ENCODE results near the gene CD200. TPM values are rescaled to one million over a fixed set of nuclear protein-coding genes. Genes with fewer than 3 reads are reported as not detected.
"Not testable (repeated sequence)": the region's sequence is repeated elsewhere in the genome, so short reads cannot be mapped to it uniquely, and the experiment has no call there.

CD200 gene
- total RNA-seq, 2 experiments from 2014 or later, result 25.1 to 29.0 TPM

DNA sequence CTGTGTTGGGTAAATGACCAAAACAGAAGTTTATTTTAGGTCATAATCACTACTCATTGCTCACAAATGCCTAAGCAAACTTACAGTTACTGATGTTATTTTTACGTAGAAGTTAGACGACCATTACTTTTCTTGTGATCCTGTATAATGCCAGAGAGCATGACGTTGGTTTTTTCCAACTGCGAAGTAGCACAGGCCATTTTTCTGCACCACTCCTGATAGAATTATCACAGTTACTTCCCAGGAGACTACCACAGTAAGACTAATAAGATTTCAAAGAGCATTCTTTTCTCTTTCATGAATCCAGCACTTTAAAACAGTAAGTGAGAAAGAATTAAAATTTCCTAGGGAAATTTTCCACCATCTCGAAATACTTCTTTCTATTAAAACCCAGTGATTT lies 19.8 kb downstream of the CD200 start:
- POLR2A ChIA-PET, result no interaction called here
- CTCF ChIA-PET, result no interaction called here

DNA sequence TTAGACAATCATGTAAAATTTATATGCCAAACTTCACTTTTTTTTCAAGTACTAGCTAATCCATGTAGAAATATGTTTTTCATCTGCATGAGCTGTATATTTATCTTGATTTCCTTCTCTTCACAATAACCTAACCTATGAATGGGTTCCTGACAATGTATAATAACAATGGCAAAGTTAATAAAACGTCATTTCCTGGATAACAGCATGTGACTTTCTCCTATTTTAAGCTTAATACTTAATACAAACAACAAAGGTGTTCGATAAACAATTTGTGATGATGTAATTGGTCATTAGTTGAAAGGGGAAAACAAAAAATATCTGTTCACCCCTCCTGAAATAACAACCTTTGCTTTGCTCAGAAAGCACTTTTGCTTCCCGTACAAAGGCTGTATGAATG lies 20.4 kb downstream of the CD200 start:
- CTCF ChIA-PET, result no interaction called here
- POLR2A ChIA-PET, result no interaction called here

DNA sequence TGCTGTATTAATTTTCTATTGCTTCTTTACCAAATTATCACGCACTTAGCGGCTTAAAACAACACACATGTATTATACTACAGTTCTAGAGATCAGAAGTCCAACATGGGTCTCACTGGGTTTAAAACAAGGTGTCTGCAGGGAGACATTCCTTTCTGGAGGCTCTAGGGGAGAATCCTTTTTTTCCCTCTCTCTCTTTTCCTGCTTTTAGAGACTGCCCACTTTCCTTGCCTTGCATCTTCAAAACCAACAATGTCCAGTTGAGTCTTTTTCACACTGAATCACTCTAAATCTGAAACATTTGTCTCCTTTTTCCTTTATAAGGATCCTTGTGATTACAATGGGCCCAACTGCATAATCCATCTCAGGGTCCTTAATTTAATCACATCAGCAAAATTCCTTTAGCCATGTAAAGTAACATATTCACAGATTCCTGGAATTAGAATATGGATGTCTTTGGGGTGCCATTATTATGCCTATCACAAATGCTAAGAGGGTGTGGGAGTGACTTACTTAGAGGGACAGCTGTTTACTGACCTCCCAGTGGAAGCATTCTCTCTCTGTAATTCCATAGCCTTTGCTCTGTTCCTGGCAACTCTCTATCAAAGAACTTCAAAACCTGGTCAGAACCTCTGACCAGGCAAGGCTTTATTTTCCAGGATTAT lies 21.8 kb downstream of the CD200 start:
- ChIA-PET POLR2A (no interaction called here), CTCF (no interaction called here)

DNA sequence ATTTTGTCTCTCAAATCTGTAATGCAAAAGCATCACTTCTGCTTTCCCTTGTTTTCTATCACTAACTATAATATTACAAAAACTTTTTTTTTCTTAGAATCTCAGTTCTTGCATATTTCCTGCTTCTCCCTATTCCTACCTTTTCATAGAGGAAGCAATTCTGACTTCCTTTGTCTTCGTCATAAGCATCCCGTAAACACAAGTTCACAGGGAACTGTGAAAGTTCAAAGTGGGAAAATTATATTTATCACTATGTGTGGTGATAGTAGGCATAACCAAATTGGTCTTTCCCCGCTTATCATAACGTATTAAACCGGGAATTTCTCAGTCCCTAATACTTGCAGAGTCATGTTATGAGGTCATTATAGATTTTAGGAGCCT lies 22.3 kb downstream of the CD200 start:
- ChIA-PET CTCF (no interaction called here), POLR2A (no interaction called here)

DNA sequence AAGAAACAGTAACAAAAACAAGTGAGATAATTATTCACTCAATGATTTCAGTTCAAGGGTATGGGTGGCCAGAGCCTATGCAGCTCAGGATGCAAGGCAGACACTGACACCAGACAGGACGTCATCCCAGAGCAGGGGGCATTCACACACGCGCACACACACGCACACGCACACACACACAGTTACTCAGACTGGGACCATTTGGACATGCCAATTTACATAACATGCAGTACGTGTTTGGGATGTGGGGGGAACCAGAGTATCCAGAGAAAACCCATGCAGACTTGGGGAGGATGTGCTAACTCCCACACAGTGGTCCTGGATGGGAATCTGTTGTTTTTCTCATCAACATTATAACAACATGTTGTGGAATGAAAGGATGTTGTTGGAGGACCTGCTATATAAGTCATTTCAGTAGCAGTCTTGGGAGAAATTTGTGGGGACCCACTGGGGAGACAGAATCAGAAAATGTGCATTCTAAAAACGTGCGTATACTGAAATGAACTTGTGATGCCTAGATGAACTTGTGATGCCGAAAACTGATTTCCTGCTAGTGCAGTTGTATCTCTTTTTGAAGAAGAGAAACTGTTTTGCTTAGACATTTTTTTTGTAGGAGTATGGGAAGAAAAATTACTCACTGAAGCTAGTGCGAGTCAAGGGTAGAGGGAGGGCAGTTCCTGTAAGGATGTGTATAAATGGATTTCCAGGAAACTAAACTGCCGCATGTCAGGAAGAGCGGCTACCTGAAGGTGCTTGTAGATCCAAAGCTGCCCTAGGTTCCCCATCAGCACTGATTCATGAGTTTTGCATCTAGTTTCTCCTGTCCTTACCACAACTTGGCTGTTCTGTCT lies 25.2 kb downstream of the CD200 start:
- POLR2A ChIA-PET, result no interaction called here
- CTCF ChIA-PET, result no interaction called here

DNA sequence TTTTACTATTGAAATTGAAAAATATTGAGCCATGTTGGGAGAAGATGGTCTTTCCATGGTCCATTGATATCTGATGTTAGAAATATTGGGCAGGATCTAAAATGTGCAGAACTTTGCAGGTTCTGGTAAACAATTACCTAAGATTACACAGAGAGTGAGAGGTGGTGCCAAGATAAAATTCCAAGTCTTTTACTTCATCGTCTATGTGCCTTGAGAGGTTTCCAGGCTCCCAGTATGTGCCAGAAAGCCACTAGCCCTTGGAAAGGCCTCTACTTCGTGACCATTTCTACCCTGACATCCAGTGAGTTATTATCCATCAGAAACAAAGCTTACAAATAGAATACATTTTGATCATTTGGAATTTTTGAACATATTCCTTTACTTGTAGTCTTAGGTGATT lies 27.6 kb downstream of the CD200 start:
- POLR2A ChIA-PET, result no interaction called here
- CTCF ChIA-PET, result no interaction called here

DNA sequence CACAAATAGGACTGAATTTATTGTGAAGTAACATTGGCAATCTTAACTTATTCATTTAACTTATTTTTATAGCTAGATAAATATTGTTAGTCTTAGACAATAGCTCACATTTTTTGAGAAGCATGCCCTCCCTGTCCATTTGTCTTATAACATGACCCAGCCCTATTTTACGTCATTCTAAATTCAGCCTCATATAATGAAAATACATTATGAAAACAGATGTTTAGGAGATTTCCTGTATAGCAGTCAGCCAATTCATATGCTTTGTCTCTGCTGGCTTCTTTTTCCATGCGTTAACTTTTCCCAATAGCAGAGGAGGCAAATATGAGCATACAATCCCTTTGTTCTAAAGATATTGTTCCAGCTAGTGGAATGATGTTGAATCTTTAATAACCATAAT lies 29.3 kb downstream of the CD200 start:
- CTCF ChIA-PET, result no interaction called here
- POLR2A ChIA-PET, result no interaction called here

DNA sequence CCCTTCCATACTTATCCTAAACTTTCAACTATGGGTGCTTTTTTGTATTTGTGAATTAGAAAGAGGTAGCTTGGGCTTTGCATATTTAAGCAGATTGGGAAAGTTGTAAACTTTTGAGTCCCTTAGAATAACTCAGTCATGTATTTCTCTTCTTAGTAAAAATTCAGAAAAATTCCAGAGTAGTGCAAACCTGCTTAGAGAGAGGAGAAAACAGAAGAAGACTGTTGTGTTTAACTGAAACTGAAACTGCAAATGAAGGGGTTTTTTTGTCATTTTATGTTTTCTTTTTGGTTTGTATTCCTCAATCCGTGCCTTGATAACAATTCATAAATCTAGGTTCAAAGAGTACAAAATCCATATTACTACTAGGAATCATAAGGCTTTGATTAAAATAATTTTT lies 31.3 kb downstream of the CD200 start:
- ChIA-PET CTCF (interaction anchor here (1.0 kb wide), 1 partner anchor 42 kb away, joined by 3 read pairs; no protein-coding TSS in a partner anchor), POLR2A (no interaction called here)

DNA sequence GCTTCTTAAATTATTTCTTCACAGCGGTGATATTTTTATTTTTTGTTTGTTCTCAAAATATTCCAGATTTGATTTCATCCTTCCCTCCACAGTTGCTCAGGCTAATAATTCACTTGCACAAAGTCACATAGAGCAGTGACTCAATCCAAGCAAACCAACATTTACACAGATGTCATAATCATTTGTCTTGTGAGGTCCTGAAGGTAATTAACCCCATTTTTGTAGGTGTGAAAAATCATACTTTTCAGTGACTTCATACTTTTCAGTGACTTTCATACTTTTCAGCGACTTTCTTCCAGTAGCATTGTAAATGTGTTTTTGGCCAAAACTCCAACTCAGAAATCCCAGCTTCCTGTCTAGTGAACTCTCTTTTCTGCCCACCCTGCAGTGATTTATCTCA lies 32.1 kb downstream of the CD200 start:
- POLR2A ChIA-PET, result no interaction called here
- CTCF ChIA-PET, result interaction anchor here (1.0 kb wide), 1 partner anchor 41 kb away, joined by 3 read pairs; no protein-coding TSS in a partner anchor

DNA sequence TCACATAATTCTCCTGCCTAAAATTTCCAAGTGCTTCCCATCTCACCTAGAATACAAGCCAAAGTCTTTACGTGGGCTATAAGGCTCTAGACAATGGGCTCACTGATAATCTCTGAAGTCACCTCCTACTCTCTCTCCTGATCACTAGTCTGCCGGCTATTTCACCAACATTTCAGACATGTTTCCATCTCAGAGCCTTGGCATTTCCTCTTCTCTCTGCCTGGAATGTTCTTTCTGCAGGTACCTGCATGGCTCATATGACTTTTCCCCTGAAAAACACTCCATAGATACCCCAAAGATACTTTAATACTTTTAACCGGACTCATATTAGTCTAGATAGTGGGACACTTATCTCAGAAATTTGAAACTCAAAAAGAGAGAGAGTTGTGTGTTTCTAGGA lies 32.7 kb downstream of the CD200 start:
- POLR2A ChIA-PET, result no interaction called here
- CTCF ChIA-PET, result no interaction called here

DNA sequence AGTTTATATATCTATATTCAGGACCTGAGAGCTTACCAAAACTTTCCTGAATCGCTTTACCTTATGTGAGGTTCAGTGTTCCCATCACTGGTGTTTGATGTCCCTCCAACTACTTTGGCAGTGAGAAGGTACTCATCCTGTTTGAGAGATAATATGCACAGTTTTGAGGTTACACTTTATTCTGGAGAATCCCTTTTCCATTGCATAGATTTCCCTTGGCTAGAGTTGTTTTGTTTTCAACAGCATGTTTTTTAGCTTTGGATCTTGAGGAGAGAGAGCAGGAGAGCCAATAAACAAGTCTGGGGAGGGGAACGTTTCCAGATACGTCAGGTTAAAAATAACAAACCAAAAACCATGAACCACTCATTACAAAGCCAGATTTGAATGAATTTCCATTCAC lies 33.6 kb downstream of the CD200 start:
- POLR2A ChIA-PET, result no interaction called here
- CTCF ChIA-PET, result no interaction called here

DNA sequence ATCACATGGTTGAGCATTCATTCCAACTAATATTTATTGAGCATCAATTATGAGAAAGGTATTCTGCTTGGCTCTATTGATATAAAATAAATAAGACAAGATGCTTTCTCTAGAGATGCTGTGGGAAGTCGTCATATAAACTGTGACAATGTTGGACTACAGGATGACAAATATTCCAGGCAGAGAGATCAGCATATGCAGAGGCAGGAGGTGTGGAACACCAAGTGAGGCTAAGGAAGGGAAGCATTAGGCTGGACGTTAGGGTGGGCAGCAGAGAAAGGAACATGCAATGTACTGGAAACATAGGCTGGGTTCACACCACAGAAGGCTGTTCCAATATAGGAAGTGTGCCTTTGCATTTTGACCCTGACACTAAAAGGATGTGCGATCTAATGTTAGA lies 38.6 kb downstream of the CD200 start:
- CTCF ChIA-PET, result no interaction called here

DNA sequence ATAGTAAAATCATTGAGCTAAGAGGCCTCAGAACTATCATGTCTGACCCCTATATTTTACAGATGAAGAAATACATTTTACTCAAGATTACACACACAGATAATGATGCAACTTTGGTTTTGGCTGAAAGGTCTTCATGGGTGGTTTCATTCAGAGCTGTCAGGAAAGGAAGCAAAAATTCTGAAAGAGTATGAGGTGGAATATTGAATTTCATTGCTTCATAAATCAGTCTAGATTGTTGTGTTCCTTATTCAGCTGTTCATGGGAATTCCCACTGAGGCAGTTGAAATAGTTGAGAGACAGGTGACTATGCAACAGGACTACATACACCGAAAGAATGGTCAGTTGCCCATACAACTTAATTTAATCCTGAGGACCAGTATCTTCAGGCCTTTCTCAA lies 39.4 kb downstream of the CD200 start:
- CTCF ChIA-PET, result no interaction called here
- POLR2A ChIA-PET, result no interaction called here

More for the DNA sequence above, 38.6 kb downstream of the CD200 start:
- POLR2A ChIA-PET, result no interaction called here

DNA sequence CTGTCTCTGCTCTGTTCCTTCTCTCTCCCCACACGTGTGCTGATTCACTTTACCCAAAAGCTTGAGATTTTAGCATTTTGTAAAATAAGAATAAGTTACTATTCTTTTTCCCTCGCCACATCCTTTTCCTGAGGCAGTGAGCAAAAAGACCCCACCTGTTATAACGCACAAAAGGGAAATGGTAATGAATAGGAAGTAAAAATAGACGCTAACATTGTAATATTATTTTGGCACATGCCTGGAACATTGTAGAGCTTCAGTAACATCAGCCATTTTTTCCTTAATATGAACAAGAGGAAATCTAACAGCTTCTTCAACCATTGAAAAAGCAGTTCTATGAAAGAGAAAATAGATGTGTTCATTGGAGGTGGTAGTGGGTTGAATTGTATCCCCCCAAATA lies 40.5 kb downstream of the CD200 start:
- ChIA-PET POLR2A (no interaction called here), CTCF (no interaction called here)

DNA sequence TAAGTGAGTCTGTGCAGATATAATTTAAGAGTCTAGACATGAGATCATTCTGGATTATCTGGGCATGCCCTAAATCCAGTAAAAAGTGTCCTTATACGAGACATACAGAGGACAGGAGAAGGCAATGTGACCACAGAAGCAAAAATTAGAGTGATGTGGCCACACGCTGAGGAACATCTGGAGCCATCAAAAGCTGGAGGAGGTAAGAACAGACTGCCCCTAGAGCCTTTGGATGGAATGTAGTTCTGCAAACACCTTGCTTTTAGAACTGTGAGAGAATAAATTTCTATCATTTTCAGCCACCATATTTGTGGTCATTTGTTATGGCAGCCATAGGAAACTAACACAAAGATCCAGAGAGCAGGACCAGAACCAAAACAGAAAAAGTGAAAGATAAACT lies 41.0 kb downstream of the CD200 start:
- ChIA-PET CTCF (no interaction called here), POLR2A (no interaction called here)

DNA sequence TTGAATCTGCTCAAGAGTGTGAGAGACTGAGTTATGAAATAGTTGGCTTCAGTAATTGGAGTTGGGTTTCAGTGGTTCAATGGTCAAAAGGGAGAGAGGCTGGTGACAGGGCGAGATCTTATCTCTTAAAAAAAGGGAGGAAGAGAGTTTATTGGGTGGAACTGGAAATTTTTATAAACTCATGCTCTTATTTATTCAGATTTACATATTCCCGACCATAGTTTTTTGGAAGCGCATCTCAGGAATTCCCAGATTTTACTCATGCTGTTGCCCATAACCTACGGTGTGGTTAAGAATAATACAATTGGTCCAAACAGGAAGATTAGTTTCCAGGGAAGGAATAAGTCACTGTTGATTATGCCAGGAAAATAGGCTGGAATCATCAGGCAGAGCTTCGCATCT lies 41.4 kb downstream of the CD200 start:
- ChIA-PET POLR2A (no interaction called here), CTCF (no interaction called here)

DNA sequence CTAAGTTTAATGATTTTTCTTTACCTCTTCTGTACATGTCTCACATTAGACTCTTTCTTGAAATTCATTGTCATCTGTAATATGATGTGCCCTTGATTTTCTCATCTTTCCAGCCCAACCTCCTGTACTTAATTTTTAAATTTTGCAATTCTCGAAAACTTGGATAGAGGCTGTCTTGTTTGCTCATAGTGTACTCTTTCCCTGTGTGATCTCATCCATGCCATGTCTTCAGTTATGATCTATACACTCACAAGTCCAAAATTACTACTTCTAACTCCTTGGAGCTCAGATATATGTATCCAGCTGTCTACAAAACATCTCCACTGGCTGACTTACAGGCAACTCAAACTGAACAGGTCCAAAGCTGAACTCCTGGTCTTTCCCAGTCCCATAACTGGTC lies 42.2 kb downstream of the CD200 start:
- ChIA-PET CTCF (no interaction called here), POLR2A (no interaction called here)

DNA sequence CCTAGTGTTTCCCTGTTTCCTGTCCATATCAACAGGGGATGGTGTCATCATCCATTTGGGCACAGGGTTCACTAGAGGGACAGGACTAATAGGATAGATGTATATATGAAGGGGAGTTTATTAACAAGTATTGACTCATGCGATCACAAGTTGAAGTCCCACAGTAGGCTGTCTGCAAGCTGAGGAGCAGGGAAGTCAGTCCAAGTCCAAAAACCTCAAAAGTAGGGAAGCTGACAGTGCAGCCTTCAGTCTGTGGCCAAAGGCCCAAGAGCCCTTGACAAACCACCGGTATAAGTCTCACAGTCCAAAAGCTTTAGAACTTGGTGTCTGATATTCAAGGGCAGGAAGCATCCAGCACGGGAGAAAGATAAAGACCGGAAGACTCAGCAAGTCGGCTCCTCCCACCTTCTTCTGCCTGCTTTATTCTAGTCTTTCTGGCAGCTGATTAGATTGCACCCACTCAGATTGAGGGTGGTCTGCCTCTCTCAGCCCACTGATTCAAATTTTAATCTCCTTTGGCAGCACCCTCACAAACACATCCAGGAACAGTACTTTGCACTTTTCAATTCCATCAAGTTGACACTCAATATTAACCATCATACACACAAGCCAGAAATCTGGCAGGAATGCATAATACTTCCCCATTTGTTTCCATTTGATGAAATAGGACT lies 43.4 kb downstream of the CD200 start:
- CTCF ChIA-PET, result no interaction called here
- POLR2A ChIA-PET, result no interaction called here

DNA sequence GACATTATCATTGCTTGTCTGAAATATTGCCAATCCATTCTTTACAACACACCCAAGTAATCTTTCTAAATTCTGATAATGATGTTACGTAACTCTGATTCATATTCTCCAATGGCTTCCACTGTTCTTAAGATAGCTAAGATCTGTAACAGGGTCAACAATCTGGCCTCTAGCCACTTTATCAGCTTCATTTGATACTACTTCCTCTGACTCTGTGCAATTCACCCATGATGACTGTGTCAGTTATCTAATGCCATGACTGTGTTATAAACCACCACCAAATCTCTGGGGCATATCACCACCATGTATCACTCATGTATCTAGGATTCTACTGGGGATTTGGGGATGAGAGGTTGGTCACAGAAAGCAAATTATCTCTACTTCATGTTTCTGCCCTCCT lies 44.0 kb downstream of the CD200 start:
- POLR2A ChIA-PET, result no interaction called here
- CTCF ChIA-PET, result no interaction called here

DNA sequence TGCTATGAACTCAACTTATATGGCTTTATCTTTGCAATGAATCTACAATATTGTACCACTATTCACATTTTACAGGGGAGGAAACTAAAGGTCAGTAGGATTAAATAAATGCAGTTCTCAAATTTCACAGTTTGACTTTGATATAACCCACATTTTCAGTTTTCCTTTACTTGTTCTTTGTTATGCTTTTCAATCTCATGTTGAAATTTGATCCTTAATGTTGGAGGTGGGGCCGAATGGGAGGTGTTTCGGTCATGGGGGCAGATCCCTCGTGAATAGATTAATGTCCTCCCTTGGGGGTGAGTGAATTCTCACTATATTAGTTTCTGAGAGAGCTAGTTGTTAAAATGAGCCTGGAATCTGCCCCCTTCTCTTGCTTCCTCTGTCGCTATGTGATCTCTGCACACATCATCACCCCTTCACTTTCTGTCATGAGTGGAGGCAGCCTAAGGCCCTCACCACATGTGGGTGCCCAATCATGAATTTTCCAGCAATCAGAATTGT lies 44.7 kb downstream of the CD200 start:
- POLR2A ChIA-PET, result no interaction called here
- CTCF ChIA-PET, result no interaction called here

DNA sequence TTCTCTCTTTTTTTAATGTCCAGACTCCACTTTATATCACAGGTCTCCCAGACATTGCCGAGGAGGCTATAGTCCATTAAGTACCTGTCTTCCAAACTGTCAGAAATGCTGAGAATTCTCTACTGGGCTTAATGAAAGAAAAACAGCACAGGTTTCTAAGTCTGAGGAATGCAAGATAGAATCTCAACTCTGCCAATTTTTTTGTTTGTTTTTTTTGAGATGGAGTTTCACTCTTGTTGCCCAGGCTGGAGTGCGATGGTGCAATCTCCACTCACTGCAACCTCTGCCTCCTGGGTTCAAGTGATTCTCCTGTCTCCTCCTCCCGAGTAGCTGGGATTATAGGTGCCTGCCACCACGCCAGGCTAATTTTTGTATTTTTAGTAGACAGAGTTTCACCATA lies 45.4 kb downstream of the CD200 start:
- CTCF ChIA-PET, POLR2A ChIA-PET: not testable (repeated sequence)
